Stomach (tissue), 9 donors: Measurements from ENCODE around the gene CBX4. TPM values are rescaled to one million over a fixed set of nuclear protein-coding genes. Genes with fewer than 3 reads are reported as not detected.
A peak's percentile ranks its signal among the peaks of the same experiment; 100 is the strongest.

Source experiments
- DNase-seq, 2 donors: peaks; one replicate each; pipeline versions ENCODE4 v3.0.0 to v3.0.0-alpha.2; 2013 to 2019
- H3K27ac ChIP-seq, 5 donors: fragments of 200-600 bp in 4 of 5; sonication (generic) in 4 of 5; one replicate each; pipeline ENCODE4 v1.5.1; 2013 to 2019; ENCODE audit warnings: mild to moderate bottlenecking in 1 of 5, moderate library complexity in 1 of 5
- H3K27me3 ChIP-seq, 3 donors: fragments of 200-600 bp; sonication (generic); one replicate each; pipeline ENCODE4 v1.5.1; 2017 to 2019; ENCODE audit warnings: mixed run types in 1 of 3
- H3K36me3 ChIP-seq, 4 donors: fragments of 200-600 bp; sonication (generic); 1 replicate in 3 of 4; 2 replicates in 1 of 4; pipeline ENCODE4 v1.5.1; 2016 to 2019
- H3K4me1 ChIP-seq, 4 donors: fragments of 200-600 bp; sonication (generic); one replicate each; pipeline ENCODE4 v1.5.1; 2016 to 2019
- H3K4me3 ChIP-seq, 4 donors: fragments of 200-600 bp; sonication (generic) in 3 of 4; one replicate each; pipeline ENCODE4 v1.5.1; 2016 to 2019; ENCODE audit warnings: mild to moderate bottlenecking in 1 of 4
- H3K9me3 ChIP-seq, 4 donors: fragments of 200-600 bp; sonication (generic); one replicate each; pipeline ENCODE4 v1.5.1; 2016 to 2019
- EP300 ChIP-seq: sonication (generic); formaldehyde crosslinking; IDR thresholded peaks from one replicate; pipeline ENCODE4 v1.6.1; 2017; ENCODE audit warnings: antibody characterized with exemption
- POLR2A ChIP-seq, 4 donors: fragments of 450-650 bp; IDR thresholded peaks; one replicate each; pipeline ENCODE4 v1.6.1; 2016; ENCODE audit warnings: antibody characterized with exemption in 4 of 4, control low read depth in 2 of 4, mild to moderate bottlenecking in 1 of 4, moderate library complexity in 1 of 4
- POLR2AphosphoS5 ChIP-seq, 3 donors: sonication (generic); formaldehyde crosslinking; IDR thresholded peaks; one replicate each; pipeline ENCODE4 v1.6.1; 2016; ENCODE audit warnings: antibody characterized with exemption in 3 of 3
- WGBS, 5 donors: extraction: QIAGEN DNeasy Blood & Tissue Kit in 3 of 5; methylation state at CpG; one replicate each; pipeline versions ENCODE4 v1.1.5 to v1.1.7; 2013 to 2018; 5-methylcytosine and 5-hydroxymethylcytosine counted together
- intact Hi-C: fragments of 100-400 bp; cut with DNase I; formaldehyde crosslinking; loops from one replicate; pipeline ENCODE4 v1.15.1; 2023; ENCODE audit warnings: low total_unique reads
- polyA plus RNA-seq, 3 donors: library from polyadenylated mRNA; stranded (reverse); fragments of 200-250 nt; gene quantifications; one replicate each; pipeline ENCODE4 v1.2.3, GENCODE V29; 2013
- total RNA-seq, 5 donors: library from RNA; depleted of rRNA; stranded (reverse); fragments of >200 nt; gene quantifications; one replicate each; pipeline versions ENCODE4 v1.1.0 to v1.2.3, GENCODE V29; 2014 to 2016
- TF ChIP-seq, protein P1 (sequence below), 7 experiments: fragments of 450-650 bp in 4 of 7; fragments of 200-600 bp in 3 of 7; sonication (generic) in 3 of 7; IDR thresholded peaks; one replicate each; pipeline ENCODE4 v1.5.1; 2016 to 2019; ENCODE audit warnings: antibody characterized with exemption in 7 of 7, control low read depth in 2 of 7, mild to moderate bottlenecking in 1 of 7
- donor health status: healthy with polysubstance abuse.
- donor health status: Bipolar disorder and iron deficiency.
- donor health status: healthy.

Gene CBX4
- total and polyA plus RNA-seq, 8 donors = 1.8 to 10.6 (median 8.3) TPM

DNA sequence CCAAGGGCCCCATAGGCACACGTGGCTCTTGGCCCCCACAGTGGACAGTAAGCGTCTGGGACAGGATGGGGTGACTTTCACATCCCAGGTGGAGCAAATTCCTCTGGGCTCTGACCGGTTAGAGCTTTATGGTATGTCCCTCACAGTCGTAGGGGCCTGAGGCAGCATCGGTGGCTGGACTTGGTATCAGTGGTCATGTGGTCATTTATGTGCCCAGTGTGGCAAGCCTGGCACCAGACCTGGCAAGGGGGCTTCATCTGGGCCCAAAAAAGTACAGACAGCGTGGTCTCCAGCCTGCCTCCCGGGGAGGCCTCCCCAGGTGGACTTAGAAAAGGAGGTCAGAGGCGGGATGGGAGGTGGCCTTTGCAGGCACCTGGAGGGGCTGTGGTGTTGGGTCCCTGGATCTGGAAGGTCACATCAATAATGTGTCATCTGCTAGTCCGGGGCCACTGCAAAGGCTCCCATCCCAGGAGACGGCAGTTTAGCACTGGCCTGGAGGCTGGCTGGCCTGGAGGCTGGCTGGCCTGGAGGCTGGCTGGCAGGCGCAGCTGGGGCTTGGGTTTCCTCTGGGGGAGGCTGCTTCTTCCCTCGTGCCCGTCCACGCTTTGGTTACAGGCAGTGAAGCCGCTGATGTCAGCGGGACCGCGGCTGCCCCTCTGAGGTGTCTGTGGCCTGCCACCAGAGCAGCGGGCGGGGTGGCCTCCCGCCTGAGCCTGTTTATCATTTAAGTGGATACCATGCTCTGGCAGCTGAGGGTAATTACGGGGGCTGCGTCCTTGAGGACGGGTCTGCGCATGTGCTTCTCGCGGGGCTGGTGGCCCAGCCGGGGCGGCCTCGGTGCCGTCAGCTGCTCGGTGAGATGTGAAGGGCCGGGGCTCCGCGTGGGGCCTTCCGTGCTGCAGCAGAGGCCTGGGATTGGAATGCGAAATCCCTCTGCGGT is 20.7 kb upstream of the CBX4 start:
- intact Hi-C loops = no loop called here
- DNase-seq = peak in 1 of 2 donors; percentile 54
- no peaks in the 10 kb centered on the region for H3K9me3 ChIP-seq
- WGBS, 5 donors = 83 to 92% (median 88%) methylated on average over 30 to 38 of the region's 38 CpGs
- peaks cover 0 to 82% (median 9%) of the 10 kb centered on the region in 3 donors for H3K27me3 ChIP-seq
- H3K4me3 ChIP-seq = no peak overlapping the region
- no peaks in the 10 kb centered on the region for H3K4me1 ChIP-seq
- no peak for TF ChIP-seq POLR2A (IDR thresholded peaks at IDR 0.05)
- TF ChIP-seq POLR2AphosphoS5 (IDR thresholded peaks at IDR 0.05) = no peak
- no peak for TF ChIP-seq EP300
- TF ChIP-seq, protein P1, sequence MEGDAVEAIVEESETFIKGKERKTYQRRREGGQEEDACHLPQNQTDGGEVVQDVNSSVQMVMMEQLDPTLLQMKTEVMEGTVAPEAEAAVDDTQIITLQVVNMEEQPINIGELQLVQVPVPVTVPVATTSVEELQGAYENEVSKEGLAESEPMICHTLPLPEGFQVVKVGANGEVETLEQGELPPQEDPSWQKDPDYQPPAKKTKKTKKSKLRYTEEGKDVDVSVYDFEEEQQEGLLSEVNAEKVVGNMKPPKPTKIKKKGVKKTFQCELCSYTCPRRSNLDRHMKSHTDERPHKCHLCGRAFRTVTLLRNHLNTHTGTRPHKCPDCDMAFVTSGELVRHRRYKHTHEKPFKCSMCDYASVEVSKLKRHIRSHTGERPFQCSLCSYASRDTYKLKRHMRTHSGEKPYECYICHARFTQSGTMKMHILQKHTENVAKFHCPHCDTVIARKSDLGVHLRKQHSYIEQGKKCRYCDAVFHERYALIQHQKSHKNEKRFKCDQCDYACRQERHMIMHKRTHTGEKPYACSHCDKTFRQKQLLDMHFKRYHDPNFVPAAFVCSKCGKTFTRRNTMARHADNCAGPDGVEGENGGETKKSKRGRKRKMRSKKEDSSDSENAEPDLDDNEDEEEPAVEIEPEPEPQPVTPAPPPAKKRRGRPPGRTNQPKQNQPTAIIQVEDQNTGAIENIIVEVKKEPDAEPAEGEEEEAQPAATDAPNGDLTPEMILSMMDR (IDR thresholded peaks at IDR 0.05) = no peak
- no peak overlapping the region for H3K27ac ChIP-seq
- no peaks in the 10 kb centered on the region for H3K36me3 ChIP-seq

DNA sequence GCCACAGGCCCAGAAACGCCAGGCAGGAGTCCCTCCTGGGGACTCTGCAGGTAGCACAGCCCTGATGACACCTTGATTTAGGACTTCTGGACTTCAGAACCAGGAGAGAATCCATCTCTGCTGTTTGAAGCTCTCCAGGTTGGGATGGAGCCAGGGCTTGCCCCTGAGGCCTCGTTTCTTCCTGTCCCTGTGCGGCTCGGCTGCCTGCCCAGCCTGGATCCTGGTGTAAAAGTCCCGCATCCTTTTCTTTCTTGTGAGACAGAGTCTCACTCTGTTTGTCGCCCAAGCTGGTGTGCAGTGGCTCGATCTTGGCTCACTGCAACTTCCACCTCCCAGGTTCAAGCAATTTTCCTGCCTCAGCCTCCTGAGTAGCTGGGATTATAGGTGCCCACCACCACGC is 17.9 kb upstream of the CBX4 start:
- intact Hi-C loops = no loop called here
- Histone ChIP-seq H3K9me3 (no peaks in the 10 kb centered on the region), H3K27ac (no peak overlapping the region), H3K27me3 (peaks cover 0 to 53% (median 6%) of the 10 kb centered on the region in 3 donors), H3K4me1 (peaks cover 8 to 11% (median 10%) of the 10 kb centered on the region in 4 donors), H3K4me3 (no peak overlapping the region), H3K36me3 (no peaks in the 10 kb centered on the region)
- no peak for DNase-seq
- TF ChIP-seq, protein P1 (IDR thresholded peaks at IDR 0.05) = no peak
- TF ChIP-seq POLR2AphosphoS5 (IDR thresholded peaks at IDR 0.05) (no peak), POLR2A (IDR thresholded peaks at IDR 0.05) (no peak), EP300 (no peak)
- WGBS, 5 donors = 70 to 79% (median 76%) methylated on average over 8 of the region's 8 CpGs

DNA sequence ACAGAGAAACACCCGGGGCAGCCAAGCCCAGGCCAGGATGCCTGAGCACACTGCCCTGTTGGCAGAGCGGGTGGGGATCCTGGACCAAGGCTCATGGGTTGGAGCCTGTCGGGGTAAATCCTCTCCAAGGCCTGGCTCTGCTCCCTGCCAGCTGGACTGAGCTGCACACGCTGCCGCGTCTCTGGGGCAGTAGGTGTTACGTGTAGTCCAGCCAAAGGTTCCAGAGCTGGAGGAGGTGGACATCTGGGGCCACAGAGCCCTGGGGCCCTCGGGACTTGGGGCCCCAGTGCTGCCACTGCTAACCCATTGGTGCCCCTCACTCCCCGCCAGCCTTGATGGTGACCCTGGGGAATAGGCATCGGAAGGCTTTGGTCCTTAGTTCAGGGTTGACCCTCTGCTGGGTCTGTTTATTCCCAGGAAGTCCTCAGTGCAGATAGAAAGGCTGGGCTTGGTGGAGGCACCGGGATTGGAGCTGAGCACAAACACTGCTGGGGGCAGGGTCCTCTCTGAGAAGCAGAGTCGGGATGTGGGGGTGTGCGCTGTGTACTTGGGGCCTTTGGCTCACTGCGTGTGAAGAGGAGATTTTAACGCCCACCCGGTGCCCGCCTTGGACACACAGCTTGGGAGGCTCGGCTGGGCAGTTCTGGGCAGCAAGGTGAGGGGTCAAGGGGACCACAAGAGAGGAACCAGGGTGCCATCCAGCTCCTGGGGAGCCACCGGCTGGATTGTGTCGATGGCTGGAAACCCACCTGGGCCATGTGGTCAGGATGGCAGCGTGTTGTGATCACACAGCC is 16.3 kb upstream of the CBX4 start:
- Histone ChIP-seq H3K9me3 (no peaks in the 10 kb centered on the region), H3K27me3 (peaks cover 0 to 40% (median 0%) of the 10 kb centered on the region in 3 donors), H3K36me3 (no peaks in the 10 kb centered on the region), H3K4me1 (peaks cover 8 to 17% (median 12%) of the 10 kb centered on the region in 4 donors), H3K27ac (no peak overlapping the region), H3K4me3 (no peak overlapping the region)
- no peak for DNase-seq
- intact Hi-C loops = no loop called here
- WGBS, 5 donors = 81 to 87% (median 86%) methylated on average over 18 to 21 of the region's 21 CpGs
- TF ChIP-seq POLR2AphosphoS5 (IDR thresholded peaks at IDR 0.05) (no peak), EP300 (no peak), POLR2A (IDR thresholded peaks at IDR 0.05) (no peak)
- TF ChIP-seq, protein P1 (IDR thresholded peaks at IDR 0.05) = no peak
